ENCODE measurements around the gene HBA1.
"Not testable (repeated sequence)": the region's sequence is repeated elsewhere in the genome, so short reads cannot be mapped to it uniquely, and the experiment has no call there.

Gene HBA1

DNA sequence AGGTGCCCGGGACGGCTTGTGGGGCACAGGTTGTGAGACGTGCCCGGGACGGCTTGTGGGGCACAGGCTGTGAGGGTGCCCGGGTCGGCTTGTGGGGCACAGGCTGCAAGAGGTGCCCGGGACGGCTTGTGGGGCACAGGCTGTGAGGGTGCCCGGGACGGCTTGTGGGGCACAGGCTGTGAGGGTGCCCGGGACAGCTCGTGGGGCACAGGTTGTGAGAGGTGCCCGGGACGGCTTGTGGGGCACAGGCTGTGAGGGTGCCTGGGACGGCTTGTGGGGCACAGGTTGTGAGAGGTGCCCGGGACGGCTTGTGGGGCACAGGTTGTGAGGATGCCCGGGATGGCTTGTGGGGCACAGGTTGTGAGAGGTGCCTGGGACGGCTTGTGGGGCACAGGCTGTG is 16.2 kb upstream of the HBA1 start:
- DNase-seq: not testable (repeated sequence)

DNA sequence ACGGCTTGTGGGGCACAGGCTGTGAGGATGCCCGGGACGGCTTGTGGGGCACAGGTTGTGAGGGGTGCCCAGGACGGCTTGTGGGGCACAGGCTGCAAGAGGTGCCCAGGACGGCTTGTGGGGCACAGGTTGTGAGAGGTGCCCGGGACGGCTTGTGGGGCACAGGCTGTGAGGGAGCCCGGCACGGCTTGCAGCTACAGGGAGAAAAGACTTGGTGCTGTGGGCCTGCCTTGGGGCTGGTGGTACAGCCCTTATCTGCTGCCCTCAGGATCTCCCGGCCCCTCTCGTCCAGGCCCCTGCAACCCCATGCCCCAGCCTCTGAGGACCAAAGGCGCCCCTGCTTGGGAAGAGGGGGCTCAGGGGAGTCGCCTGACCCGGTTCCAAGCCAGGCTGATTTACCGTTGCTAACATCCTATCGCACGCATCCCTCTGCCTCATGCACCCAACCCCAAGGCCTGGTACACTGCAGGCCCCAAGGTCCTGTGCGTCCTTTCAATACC is 15.7 kb upstream of the HBA1 start:
- DNase-seq: no peak

DNA sequence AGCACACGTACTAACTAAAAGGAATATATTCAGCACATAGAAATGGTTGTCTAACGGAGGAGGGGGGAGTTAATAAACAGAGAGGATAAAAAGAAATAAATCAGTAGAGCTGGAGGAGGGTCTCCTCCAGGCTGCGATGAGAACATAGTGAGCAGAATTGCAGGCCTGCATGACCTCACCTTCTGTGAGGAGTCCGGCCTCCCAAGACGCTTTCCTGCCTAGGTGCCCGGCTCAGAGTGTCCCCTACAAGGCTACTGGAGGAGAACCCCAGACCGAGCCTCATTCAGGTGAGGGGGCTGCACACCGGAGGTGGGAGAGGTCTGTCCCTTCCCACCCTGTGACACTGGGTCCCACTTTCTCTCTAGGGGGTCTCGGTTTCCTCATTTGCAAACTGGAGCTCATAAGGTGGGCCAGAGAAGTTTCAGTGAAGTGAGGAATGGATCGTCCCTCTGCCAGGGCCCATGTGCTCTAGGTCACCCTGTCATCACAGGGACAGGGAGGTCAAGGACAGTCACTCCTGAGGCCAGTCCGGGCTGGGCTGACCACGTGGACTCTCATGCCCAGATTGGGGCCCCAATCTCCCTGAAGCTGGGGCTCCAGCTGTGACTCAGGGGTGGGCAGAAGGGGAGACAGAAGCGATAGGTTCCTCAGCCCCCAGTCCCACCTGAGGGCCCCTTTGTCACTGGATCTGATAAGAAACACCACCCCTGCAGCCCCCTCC is 14.0 kb upstream of the HBA1 start:
- DNase-seq: no peak

DNA sequence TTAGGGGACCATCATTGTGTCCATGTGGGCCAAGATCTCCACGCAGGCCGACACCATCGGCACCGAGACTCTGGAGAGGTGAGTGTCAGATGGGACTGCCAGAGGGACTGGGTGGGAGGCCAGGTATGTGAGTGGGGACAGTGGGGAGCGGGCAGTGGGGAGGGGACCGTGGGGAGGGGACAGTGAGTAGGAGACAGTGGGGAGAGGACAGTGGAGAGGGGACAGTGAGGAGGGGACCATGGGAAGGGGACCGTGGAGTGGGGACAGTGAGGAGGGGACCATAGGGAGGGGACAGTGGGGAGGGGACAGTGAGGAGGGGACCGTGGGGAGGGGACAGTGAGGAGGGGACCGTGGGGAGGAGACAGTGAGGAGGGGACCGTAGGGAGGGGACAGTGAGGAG is 13.3 kb upstream of the HBA1 start:
- not testable (repeated sequence) for DNase-seq

DNA sequence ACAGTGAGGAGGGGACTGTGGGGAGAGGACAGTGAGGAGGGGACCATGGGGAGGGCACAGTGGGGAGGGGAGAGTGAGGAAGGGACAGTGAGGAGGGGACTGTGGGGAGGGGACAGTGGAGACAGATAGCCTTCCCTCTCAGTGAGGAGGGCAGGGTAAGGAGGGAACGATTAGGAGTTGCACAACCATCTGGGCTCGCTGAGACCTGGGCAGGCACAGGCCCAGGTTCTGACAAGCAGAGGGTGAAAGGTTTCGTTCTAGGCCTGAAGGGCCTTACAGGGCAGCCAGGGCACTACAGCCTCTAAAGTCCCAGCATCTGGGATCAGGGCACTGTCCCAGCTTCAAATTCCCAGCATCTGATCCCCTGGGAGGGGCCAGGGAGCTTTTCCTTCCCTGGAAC is 12.8 kb upstream of the HBA1 start:
- not testable (repeated sequence) for DNase-seq

DNA sequence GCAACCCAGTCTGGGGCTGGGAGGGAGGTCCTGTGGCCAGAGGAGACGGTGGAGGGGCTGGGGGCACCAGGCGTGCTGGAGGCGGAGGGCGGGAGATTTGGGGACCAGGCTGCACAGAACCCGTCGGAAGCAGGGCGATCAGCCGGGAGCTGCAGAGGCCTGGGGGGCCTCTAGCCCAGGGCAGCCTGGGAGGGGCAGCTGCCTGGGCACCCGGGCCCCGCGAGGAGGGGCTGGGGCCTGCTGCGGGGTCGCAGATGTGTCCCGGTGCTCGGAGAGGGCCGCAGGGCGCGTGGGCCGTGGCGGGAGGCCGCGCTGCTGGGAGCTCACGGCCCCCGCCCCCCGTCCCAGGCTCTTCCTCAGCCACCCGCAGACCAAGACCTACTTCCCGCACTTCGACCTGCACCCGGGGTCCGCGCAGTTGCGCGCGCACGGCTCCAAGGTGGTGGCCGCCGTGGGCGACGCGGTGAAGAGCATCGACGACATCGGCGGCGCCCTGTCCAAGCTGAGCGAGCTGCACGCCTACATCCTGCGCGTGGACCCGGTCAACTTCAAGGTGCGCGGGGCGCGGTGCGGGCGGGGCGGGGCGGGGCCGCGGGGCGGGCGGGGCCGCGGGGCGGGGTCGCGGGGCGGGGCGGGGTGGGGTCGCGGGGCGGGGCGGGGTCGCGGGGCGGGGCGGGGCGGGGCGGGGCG is 12.2 kb upstream of the HBA1 start:
- DNase-seq: not testable (repeated sequence)

DNA sequence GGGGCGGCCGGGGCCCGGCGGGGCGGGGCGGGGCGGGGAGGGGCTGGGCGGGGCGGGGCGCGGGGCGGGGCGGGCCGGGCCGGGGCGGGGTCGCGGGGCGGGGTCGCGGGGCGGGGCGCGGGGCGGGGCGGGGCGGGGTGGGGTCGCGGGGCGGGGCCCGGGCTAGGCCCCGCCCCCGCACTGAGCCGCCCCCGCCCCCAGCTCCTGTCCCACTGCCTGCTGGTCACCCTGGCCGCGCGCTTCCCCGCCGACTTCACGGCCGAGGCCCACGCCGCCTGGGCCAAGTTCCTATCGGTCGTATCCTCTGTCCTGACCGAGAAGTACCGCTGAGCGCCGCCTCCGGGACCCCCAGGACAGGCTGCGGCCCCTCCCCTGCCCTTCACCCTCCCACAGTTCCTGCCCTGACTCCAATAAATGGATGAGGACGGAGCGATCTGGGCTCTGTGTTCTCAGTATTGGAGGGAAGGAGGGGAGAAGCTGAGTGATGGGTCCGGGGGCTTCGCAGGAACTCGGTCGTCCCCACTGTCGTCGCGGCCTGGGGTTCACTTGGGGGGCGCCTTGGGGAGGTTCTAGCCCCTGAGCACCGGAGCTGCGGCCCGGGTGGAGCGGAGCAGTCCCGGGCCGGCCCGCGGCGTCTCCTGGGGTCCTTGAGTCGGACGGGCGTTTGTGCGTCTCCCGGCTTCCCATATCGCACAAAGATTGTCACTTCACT is 11.5 kb upstream of the HBA1 start:
- no peak for DNase-seq

DNA sequence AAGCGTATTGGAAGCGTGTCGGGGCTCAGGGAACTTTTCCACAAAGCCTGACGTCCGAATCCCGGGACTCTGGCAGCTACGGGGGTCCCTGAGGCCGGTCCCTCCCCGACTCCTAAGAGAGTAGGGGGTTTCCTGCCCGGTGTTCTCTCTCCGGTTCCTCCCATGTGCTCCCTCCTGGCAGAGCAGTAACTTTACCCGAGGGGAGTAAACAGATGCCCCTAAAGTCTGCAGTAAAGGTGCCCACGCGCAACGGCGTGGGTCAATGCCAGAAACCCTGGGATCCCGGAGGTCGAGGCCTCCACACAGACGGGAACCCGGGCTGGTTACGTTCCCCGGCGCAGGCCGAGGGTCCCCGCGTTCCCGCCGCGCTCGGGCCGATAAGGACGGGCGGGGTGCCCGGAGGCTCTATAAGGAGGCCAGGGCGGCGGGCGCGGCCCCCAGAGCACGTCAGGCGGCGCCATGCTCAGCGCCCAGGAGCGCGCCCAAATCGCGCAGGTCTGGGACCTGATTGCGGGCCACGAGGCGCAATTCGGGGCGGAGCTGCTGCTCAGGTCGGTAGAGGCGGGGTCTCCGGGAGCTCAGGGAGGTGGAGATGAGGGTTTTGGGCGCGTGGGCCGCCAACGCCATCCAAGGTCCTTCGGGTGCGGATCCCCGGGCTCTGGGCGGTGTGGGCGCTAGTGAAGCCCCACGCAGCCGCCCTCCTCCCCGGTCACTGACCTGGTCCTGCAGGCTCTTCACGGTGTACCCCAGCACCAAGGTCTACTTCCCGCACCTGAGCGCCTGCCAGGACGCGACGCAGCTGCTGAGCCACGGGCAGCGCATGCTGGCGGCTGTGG is 10.7 kb upstream of the HBA1 start, which contains the start of gene HBM:
TSS of gene HBM (plus strand) at position 440 of the 836 bp plus-strand sequence. CDS start at position 460, 20 bp downstream.
- no peak for DNase-seq

DNA sequence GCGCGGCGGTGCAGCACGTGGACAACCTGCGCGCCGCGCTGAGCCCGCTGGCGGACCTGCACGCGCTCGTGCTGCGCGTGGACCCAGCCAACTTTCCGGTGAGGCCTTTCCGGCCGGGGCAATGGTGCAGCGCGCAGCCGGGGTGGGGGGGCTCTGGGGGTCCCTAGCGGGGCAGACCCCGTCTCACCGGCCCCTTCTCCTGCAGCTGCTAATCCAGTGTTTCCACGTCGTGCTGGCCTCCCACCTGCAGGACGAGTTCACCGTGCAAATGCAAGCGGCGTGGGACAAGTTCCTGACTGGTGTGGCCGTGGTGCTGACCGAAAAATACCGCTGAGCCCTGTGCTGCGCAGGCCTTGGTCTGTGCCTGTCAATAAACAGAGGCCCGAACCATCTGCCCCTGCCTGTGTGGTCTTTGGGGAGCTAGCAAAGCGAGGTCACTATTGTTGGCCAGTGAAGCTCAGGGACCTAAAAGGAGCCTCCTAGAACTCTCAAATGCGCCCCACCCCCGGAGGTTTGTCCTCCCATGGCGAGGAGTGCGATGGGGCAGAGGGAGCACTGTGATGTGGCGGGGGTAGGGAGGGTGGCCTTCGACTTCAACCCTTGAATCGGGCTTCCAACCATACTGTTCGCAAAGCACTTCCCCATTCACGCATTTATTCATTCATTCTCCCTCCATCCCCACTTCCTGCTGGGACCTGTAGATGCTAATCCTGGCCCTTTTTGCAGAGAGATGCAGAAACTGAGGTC is 9.9 kb upstream of the HBA1 start:
- no peak for DNase-seq

DNA sequence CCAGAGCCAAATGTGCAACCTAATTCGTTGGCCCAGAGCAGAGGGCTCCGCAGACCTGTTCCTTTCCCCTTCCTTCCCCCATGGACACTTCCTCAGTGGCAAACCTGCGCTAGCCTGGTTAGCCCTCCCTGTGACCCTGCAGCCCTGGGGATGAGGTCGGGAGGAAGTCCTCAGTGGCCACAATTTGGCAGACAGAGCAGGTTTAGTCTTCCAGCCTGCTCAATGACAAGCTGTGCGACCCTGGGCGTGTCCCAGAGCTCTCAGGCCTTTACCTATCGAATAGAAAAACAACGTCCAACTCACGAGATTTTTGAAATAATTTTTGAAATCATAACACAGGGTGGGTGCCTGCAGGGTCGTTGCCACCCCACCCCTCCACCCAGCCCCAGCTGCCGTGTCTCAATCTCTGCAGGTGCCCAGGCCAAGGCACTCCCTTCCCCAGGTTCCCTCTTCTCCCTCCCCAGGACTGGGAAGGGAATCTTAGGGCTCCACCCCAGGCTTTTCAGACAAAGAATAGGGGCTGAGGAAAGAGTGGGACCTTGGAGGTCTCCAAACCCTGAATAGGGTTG is 9.3 kb upstream of the HBA1 start:
- DNase-seq: no peak

DNA sequence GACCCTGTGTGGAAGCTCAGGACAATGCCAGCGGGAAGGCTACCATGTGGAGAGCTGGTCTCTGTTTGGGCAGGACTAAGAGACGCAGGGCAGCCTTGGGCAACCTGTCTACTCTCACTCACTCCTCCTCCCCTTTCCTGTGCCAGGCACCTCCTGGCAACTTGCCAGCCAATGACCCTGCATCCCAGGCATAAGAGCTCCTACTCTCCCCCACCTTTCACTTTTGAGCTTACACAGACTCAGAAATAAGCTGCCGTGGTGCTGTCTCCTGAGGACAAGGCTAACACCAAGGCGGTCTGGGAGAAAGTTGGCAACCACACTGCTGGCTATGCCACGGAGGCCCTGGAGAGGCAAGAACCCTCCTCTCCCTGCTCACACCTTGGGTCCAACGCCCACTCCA is 8.1 kb upstream of the HBA1 start:
- DNase-seq: no peak

DNA sequence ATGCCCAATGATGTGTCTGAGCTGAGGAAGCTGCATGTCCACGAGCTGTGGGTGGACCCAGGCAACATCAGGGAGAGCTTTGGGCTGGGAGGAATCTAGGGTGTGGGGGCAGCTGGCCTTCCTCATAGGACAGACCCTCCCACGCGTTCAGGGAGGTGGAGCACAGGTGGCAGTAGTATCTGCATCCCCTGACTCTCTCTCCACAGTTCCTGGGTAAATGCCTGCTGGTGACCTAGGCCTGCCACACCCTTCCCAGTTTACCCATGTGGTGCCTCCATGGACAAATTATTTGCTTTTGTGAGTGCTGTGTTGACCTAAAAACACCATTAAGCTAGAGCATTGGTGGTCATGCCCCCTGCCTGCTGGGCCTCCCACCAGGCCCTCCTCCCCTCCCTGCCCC is 7.5 kb upstream of the HBA1 start:
- no peak for DNase-seq

DNA sequence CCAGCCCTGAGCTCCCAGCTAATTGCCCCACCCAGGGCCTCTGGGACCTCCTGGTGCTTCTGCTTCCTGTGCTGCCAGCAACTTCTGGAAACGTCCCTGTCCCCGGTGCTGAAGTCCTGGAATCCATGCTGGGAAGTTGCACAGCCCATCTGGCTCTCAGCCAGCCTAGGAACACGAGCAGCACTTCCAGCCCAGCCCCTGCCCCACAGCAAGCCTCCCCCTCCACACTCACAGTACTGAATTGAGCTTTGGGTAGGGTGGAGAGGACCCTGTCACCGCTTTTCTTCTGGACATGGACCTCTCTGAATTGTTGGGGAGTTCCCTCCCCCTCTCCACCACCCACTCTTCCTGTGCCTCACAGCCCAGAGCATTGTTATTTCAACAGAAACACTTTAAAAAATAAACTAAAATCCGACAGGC is 6.4 kb upstream of the HBA1 start:
- DNase-seq: peak; percentile 16

DNA sequence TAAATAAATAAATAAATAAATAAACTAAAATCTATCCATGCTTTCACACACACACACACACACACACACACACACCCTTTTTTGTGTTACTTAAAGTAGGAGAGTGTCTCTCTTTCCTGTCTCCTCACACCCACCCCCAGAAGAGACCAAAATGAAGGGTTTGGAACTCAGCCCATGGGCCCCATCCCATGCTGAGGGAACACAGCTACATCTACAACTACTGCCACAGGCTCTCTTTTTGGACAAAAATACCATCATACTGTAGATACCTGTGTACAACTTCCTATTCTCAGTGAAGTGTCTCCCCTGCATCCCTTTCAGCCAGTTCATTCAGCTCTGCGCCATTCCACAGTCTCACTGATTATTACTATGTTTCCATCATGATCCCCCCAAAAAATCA is 5.7 kb upstream of the HBA1 start:
- no peak for DNase-seq

DNA sequence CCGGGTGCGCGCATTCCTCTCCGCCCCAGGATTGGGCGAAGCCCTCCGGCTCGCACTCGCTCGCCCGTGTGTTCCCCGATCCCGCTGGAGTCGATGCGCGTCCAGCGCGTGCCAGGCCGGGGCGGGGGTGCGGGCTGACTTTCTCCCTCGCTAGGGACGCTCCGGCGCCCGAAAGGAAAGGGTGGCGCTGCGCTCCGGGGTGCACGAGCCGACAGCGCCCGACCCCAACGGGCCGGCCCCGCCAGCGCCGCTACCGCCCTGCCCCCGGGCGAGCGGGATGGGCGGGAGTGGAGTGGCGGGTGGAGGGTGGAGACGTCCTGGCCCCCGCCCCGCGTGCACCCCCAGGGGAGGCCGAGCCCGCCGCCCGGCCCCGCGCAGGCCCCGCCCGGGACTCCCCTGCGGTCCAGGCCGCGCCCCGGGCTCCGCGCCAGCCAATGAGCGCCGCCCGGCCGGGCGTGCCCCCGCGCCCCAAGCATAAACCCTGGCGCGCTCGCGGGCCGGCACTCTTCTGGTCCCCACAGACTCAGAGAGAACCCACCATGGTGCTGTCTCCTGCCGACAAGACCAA is 4.0 kb upstream of the HBA1 start, which contains the start of gene HBA2:
TSS of gene HBA2 (plus strand) at position 503 of the 568 bp plus-strand sequence. CDS start at position 540, 37 bp downstream.
- not testable (repeated sequence) for DNase-seq

DNA sequence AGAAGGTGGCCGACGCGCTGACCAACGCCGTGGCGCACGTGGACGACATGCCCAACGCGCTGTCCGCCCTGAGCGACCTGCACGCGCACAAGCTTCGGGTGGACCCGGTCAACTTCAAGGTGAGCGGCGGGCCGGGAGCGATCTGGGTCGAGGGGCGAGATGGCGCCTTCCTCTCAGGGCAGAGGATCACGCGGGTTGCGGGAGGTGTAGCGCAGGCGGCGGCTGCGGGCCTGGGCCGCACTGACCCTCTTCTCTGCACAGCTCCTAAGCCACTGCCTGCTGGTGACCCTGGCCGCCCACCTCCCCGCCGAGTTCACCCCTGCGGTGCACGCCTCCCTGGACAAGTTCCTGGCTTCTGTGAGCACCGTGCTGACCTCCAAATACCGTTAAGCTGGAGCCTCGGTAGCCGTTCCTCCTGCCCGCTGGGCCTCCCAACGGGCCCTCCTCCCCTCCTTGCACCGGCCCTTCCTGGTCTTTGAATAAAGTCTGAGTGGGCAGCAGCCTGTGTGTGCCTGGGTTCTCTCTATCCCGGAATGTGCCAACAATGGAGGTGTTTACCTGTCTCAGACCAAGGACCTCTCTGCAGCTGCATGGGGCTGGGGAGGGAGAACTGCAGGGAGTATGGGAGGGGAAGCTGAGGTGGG is 3.1 kb upstream of the HBA1 start:
- not testable (repeated sequence) for DNase-seq

DNA sequence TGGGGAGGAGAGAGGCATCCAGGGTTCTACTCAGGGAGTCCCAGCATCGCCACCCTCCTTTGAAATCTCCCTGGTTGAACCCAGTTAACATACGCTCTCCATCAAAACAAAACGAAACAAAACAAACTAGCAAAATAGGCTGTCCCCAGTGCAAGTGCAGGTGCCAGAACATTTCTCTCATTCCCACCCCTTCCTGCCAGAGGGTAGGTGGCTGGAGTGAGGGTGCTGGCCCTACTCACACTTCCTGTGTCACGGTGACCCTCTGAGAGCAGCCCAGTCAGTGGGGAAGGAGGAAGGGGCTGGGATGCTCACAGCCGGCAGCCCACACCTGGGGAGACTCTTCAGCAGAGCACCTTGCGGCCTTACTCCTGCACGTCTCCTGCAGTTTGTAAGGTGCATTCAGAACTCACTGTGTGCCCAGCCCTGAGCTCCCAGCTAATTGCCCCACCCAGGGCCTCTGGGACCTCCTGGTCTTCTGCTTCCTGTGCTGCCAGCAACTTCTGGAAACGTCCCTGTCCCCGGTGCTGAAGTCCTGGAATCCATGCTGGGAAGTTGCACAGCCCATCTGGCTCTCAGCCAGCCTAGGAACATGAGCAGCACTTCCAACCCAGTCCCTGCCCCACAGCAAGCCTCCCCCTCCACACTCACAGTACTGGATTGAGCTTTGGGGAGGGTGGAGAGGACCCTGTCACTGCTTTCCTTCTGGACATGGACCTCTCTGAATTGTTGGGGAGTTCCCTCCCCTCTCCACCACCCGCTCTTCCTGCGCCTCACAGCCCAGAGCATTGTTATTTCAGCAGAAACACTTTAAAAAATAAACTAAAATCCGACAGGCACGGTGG is 2.3 kb upstream of the HBA1 start:
- DNase-seq: peak; percentile 20

DNA sequence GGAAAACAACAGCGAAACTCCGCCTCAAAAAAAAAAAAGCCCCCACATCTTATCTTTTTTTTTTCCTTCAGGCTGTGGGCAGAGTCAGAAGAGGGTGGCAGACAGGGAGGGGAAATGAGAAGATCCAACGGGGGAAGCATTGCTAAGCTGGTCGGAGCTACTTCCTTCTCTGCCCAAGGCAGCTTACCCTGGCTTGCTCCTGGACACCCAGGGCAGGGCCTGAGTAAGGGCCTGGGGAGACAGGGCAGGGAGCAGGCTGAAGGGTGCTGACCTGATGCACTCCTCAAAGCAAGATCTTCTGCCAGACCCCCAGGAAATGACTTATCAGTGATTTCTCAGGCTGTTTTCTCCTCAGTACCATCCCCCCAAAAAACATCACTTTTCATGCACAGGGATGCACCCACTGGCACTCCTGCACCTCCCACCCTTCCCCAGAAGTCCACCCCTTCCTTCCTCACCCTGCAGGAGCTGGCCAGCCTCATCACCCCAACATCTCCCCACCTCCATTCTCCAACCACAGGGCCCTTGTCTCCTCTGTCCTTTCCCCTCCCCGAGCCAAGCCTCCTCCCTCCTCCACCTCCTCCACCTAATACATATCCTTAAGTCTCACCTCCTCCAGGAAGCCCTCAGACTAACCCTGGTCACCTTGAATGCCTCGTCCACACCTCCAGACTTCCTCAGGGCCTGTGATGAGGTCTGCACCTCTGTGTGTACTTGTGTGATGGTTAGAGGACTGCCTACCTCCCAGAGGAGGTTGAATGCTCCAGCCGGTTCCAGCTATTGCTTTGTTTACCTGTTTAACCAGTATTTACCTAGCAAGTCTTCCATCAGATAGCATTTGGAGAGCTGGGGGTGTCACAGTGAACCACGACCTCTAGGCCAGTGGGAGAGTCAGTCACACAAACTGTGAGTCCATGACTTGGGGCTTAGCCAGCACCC is 1.2 kb upstream of the HBA1 start:
- DNase-seq: no peak
